Endothelial cell of umbilical vein (primary cell): ENCODE measurements around the gene CPEB1.
"Not testable (repeated sequence)": the region's sequence is repeated elsewhere in the genome, so short reads cannot be mapped to it uniquely, and the experiment has no call there.

ENCODE experiments used
- EZH2 ChIP-seq: IDR thresholded peaks from 2 replicates; pipeline ENCODE4 v1.6.1; 2012; ENCODE audit warnings: borderline replicate concordance, low read depth, mild to moderate bottlenecking, moderate library complexity, low read length, inconsistent platforms; ENCODE audit not compliant: severe bottlenecking
- GATA2 ChIP-seq: IDR thresholded peaks from 2 replicates; pipeline ENCODE4 v1.7.0; 2011; ENCODE audit warnings: low read depth, mild to moderate bottlenecking, moderate library complexity, mixed read lengths, low read length; ENCODE audit not compliant: insufficient read length, insufficient read depth
- JUN ChIP-seq: IDR thresholded peaks from 2 replicates; pipeline ENCODE4 v1.6.1; 2011; ENCODE audit warnings: borderline replicate concordance, low read depth; ENCODE audit not compliant: insufficient read length, insufficient read depth
- POLR2A ChIP-seq: IDR thresholded peaks from 2 replicates; pipeline ENCODE4 v1.6.1; 2012; ENCODE audit warnings: low read depth, mild to moderate bottlenecking, control low read depth, low read length
- POLR2AphosphoS5 ChIP-seq: IDR thresholded peaks from 2 replicates; pipeline ENCODE4 v1.6.1; 2012; ENCODE audit warnings: low read depth, mild to moderate bottlenecking, control low read depth, low read length, moderate library complexity; ENCODE audit not compliant: insufficient read depth
- TF ChIP-seq, protein P1 (sequence below), 2 donors: IDR thresholded peaks; 1 replicate in 1 of 2; 2 replicates in 1 of 2; pipeline ENCODE4 v1.5.1; 2011; ENCODE audit warnings: low read length in 2 of 2, mild to moderate bottlenecking in 2 of 2, moderate library complexity in 2 of 2, control low read depth in 1 of 2, inconsistent platforms in 1 of 2, low read depth in 1 of 2; ENCODE audit not compliant: insufficient read depth in 1 of 2; ENCODE audit errors: extremely low read depth in 1 of 2

DNA sequence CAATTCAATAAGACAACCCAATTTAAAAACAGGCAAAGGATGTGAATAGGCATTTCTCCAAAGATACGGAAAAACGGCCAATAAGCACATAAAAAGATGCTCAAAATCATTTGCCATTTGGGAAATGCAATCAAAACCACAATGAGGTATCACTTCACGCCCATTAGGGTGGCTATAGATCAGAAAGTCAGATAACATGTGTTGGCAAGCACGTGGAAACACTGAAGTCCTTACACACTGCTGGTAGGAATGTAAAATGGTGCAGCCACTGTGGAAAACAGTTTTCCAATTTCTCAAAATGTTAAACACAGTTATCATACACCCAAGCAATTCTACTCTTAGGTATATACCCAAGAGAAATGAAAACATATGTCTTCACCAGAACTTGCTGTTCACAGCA is 146.4 kb downstream of the CPEB1 start:
- TF ChIP-seq, protein P1, sequence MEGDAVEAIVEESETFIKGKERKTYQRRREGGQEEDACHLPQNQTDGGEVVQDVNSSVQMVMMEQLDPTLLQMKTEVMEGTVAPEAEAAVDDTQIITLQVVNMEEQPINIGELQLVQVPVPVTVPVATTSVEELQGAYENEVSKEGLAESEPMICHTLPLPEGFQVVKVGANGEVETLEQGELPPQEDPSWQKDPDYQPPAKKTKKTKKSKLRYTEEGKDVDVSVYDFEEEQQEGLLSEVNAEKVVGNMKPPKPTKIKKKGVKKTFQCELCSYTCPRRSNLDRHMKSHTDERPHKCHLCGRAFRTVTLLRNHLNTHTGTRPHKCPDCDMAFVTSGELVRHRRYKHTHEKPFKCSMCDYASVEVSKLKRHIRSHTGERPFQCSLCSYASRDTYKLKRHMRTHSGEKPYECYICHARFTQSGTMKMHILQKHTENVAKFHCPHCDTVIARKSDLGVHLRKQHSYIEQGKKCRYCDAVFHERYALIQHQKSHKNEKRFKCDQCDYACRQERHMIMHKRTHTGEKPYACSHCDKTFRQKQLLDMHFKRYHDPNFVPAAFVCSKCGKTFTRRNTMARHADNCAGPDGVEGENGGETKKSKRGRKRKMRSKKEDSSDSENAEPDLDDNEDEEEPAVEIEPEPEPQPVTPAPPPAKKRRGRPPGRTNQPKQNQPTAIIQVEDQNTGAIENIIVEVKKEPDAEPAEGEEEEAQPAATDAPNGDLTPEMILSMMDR (IDR thresholded peaks at IDR 0.05; ENCODE audit: extremely low read depth in 1 of 2, insufficient read depth in 1 of 2, low read depth in 1 of 2, low read length in 2 of 2): not testable (repeated sequence)
- not testable (repeated sequence) for TF ChIP-seq GATA2, EZH2, POLR2A, POLR2AphosphoS5, JUN
